GM21367 (cell line): ENCODE data around the gene SMIM41.

Experiments used
- ATAC-seq: cut with Tn5 transposase; IDR thresholded peaks from one replicate; pipeline ENCODE4 v1.9.1; 2021; ENCODE audit not compliant: unreplicated experiment

Gene SMIM41

DNA sequence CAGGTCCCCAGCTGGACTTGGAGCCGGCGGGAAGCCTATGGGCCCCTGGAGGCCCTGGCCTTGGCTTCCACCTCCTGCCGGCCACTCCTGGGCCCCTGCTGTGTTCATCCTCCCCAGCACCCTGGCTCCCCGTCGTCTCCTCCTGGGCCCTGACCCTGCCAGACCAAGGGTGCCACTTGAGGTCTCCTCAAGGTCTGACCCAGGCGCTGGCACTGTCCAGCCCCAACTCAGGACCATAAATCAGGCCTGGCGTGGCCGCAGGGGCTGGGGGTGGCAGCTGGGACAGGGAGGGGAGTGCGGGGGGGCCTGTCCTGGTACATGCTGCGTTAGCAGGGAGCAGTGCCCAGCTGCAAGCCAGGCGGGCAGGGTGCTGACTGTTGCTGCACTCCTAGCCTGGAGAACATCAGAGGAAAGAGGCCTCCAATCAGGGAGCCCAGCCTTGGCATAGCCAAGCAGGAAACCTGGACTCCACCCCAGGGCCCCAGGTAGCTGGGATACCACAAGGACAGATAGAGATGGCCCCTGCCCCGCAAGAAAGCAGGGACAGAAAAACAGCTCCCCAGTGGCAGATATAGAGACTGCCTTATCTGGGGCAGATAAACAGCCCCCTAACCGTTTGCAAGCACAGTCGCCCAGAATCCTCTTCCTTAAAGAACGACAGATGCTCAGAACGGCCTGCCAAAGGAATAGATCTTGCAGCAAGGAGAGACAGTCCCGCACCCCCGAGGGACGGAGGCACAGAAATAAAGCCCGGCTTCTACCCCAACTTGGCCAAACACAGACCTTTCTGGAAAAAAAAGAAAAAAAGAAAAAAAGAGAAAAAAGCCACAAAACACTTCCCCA, 16.2 kb upstream of the SMIM41 start:
- no peak for ATAC-seq

DNA sequence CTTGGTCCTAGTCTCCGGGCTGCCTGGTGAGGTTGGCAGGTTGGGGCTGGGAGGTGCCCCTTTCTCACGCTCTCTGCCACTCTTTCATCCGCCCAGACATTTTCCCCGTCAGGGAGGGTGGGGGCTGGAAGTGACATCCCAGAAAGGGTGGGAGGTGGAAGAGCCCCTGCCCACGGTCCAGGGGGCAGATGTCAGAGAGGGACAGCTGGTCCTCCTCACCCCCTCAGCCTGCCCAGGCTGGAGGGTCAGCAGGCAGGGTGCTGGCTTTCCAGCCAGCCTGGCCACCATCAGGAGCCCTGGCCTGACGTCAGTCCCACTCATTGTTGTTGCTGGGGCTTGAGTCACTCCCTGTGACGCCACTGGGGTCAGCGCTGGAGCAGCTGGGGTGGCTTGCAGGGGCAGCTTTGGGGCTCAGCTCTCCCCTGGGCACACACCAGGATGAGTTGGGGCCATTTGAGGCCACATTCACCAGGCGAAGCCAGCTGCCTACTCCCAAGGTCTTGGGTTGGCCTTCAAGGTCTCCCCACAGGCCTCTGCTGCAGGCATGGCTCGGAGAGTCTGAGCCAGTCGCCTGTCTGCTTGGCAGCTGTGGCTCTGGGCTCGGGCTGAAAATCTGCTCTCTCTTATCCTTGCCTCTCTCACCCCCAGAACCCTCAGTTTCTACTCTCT, 15.4 kb upstream of the SMIM41 start:
- ATAC-seq: no peak

DNA sequence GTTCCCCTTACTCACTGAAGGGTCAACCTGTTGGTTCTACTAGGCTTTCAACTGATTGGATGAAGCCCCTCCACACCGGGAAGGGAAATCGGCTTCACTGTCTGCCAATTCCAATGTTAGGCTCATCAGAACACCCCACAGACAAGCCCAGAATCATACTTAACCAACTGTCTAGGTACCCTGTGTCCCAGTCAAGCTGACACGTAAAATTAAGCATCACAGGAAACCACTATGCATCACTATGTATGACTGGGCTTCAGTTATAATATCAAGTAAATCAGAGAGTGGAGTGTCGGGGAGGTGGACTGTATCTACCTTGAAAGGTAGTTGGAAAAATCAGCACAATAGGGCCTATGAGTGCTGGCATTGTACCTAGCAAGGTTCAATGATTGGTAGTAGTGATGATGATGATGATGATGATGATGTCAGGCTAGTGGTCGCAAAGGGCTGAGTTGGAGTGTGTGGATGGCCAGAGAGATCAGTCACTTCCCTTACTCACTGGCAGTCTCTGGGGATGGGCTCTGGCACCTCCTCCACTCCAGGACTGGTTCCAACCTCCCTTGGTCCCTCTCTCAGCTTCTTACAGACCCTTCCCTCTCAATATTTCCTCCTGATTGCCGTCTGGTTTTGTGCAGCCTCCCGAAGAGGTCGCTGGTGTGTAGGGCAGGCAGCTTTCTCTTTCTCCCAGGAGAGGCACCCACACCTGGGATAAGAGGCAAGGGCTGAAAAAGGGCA, 13.0 kb upstream of the SMIM41 start:
- no peak for ATAC-seq

DNA sequence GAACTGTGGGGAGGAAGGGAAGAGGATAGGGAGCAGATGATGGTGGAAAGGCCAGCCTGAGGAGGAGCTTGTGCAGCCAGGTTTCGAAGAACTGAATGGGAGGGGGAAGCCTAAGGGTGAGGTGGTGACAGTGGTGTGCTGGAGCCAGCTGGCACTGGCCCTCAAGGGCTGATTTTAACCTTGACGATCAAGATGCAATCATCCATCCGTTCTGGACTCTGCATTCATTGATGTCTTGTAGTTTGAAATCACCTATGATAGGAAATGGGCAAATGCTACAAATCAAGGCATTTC, 12.5 kb upstream of the SMIM41 start:
- ATAC-seq: no peak

DNA sequence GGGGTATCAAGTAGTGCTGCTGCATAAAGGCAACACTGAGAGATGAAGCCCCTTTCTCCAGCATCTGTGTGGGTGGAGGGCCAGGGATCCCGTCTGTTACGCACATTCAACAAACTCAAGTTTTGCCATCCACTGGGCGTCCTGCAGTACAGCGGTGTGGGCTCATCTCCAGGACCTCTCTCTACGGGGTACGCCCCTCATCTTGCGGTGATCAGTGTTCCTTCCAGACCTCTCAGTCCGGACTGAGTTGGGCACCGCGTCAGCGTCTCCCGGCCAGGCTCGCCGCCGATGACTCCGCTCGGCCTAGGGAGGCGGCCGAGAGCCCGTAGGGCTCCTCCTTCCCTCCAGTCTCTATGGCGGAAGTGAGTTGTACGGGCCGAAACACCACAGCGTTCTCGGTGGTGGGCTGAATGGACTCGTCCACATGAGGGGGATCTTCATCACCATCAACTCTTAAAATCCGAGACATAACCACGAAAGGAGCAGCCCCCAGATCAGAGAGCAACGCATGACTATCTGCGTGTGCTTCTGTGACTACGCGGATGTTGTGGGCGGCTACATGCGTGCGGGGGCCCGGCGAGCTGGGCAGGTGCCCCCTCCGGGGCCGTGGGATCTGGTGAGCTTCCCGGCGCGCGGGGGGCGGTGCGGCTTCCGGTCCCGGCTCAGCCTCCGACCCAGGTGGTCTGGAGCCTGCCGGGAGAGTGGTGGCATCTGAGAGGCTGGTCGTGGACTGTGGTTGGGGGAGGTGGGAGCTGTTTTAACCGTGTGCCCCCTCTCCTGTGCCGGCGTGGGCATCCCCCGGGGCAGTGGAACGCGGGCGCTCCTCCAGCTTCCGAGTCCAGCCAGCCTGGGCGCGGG, 9.9 kb upstream of the SMIM41 start, which contains the start of gene ATG101:
Gene ATG101 (plus strand): TSS at position 652 of the 858 bp plus-strand sequence. CDS start 3,673 bp downstream, outside the sequence.
- ATAC-seq: peak; percentile 87

DNA sequence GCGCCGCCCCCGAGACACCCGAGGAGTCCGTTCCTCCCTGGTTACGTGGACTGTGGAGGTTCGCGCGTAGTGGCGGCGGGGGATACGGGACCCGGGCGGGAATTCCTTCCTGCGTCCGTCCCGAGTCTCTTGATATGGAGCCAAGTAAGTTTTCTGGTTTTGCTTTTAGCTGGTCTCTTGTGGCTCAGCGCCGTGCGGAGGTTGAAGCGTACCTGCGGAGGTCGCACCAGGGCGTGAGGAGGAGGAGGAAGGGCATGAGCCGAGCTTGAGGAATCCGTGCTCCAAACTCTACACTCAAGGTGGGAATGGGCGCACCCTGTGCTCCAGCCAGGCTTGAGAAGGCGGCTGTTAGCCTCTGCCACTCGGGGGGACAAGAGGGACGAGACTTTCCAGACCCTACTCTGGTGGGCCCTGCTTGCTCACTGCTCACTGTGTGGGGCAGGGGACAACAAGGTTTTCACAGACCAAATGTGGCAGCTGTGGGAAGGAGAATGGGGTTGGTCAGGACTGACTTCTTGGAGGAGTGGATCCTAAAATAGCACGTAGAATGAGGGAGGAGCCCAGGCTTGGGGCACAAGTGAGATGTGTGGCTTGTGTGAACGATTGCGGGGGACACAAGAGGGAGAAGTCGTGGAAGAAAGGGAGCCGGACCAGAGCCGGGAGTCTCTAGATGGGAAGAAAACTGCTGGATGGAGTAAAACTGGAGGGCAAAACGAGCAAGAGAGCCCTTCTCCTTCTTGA, 9.1 kb upstream of the SMIM41 start:
- peak; percentile 13 for ATAC-seq

DNA sequence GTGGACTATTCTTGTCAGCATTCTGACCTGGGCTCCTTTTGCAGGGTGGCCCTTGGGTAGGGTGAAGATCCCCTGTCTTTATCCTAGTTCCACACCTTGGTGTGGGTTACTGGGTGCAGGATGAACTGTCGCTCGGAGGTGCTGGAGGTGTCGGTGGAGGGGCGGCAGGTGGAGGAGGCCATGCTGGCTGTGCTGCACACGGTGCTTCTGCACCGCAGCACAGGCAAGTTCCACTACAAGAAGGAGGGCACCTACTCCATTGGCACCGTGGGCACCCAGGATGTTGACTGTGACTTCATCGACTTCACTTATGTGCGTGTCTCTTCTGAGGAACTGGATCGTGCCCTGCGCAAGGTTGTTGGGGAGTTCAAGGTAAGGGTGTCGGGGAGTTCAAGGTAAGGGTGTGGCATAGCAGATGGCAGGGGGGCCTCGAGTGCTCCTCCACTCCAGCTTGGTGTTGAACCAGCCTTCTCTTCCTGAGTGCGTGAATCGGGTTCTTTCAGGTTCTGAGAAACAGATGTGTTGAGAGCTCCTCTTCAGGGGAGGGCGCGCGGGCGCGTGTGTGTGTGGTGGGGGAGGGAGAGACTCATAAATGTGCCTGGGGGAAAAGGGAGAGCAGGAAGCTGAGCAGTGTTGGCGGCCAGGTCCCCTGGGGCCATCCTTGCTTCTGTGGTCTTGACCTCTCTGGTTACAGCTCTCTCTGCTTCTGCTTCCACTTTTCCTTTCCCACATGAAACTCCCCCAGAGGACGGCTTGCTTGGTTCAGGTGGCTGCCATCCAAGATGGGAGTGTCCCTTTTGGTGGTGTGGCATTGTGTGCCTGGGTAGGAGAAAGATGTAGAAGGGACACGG, 5.7 kb upstream of the SMIM41 start:
- ATAC-seq: no peak

DNA sequence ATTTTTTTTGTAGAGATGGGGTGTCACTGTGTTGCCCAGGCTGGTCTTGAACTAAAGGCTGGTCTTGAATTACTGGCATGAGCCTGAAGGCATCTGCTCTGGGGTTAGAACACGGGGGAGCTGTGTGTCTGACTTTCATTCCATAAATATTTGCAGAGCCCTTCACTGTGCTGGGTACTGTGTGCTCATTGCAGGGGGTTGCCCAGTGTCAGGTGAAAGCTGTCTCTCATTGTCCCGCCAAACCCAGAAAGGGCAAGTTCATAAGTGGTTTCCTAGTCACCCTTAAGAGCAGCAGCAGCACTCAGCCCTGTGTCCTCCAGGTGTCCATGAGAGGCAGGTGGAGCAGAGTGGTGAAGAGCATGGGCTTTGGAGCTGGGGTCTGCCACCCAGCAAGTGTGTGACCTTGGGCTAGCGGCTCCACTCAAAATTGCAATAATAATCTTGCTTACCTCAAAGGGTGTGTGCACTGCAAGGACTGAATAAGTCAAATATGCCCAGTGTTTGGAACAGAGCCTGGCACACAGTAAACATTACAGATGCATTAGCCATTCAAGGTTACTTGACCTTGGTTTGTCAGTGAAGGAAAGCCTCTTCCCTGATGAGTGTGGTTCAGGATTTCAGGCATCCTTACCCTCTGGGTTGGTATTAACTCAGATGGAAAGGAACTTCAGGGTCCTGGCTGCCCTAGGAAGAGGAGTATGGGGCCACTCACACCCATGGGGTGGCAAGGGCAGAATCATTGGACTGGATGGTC, 4.4 kb upstream of the SMIM41 start:
- ATAC-seq: no peak

DNA sequence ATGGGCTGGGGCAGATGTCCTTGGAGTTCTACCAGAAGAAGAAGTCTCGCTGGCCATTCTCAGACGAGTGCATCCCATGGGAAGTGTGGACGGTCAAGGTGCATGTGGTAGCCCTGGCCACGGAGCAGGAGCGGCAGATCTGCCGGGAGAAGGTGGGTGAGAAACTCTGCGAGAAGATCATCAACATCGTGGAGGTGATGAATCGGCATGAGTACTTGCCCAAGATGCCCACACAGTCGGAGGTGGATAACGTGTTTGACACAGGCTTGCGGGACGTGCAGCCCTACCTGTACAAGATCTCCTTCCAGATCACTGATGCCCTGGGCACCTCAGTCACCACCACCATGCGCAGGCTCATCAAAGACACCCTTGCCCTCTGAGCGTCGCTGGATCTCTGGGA, 2.7 kb upstream of the SMIM41 start:
- no peak for ATAC-seq

DNA sequence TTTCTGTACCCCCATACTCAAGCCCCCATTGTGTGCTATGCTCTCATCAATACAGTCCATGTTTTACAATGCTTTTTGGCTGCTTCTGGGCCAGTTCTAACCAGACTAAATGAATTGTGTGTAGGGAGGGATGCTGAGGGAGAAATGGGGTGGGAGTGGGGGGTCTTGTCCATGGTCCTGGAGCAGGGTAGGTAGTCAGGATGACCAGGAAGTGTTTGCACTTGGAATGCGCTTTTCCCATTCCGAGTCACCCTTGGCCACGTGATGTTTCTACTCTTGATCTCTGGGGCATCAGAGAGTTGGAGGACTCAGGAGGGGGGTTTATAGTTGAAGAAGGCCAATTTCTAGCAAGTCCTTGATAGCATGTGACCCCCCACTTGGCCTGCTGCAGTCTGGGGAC, 1.2 kb upstream of the SMIM41 start:
- no peak for ATAC-seq

DNA sequence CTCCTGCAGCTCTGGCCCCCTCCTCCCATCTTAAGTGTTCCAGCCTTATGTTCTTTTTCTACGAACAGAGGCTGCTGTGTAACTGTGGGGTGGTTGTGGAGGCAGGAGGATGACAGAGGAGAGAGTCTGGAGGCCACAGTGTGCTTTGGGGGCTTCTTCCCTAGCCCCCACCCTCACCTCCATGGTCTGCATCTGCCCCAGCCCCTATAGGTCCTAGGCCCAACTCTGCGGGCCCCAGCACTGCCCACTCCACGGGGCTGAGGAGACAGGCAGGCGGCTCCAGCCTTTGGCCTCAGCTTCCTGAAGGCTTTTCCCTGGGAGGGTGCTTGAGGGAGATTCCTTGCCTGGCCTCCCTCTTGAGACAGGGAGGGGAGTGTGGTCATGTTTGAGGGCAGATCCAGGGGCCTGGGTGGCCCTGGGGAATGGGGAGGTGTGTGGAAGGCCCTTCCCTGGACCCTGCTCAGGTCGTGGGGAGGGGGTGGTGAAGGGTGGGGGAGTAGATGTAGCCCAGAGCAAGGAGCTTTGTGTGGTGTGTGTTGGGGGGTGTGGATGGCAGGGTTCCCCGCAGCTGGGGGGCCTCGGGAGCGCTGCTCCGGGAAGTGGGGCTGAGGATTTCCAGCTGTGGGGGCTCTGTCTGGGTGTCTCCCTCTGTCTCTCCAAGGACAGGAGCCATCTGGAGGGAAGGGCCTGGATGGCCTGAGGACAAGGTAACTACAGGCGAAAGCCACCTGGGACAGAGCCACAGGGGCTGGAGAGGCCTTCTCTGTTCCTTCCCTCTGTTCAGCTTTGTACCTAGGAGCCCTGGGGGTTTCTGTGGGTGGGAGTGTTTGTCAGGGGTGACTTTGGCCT, 1.1 kb downstream of the SMIM41 start:
- no peak for ATAC-seq

DNA sequence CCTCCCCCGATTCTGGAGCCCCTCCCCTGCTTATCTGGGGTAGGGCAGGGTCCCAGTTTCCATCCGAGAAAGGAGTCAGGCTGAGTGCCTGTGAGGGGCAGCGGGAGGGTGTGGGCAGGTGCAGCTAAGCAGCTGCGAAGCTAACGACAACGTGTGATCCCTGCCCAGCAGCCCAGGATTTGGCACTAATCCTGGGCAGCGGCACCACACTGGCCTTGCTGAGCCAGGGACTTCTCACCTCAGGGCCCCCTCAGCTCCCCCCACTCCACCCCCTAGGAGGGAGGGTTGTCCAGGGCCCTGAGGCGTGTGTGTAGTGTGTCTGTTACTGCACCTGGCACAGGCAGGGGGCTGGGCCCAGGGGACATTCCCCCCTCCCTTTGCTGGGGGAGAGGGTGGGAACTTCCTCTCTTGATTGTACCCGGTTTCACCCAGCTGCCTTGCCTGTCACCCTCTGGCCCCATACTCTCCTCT, 1.8 kb downstream of the SMIM41 start:
- ATAC-seq: no peak

DNA sequence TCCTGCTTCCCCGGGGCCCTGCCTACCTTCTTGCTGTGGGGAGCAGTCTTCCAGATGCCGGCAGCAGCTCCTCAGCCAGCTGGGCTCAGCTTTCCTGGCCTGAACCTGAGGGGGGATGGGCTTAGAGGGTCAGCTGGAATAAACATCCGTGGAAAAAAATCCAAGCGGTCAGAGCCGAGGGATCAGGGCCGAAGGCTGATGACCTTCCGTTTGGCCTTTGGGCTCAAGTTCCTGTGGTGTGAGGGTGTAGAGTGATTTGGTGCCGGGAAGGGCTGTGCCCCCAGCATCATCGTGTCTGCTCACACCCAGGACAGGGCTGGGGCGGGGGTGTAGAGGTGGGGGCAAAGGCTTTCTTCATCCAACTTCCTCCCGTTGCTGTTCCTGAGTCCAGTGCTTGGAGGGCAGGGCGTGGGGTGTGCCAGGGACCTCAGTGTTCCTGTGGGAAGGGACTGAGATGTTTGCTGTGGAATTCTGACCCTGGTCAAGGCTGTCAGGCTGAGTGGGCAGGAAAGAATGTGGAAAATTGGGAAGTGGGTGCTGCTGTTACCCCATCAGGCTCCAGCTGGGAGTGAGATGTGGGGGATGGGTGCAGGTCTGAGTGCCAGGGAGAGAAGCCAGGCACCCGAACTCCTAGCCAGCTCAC, 2.6 kb downstream of the SMIM41 start:
- ATAC-seq: no peak

DNA sequence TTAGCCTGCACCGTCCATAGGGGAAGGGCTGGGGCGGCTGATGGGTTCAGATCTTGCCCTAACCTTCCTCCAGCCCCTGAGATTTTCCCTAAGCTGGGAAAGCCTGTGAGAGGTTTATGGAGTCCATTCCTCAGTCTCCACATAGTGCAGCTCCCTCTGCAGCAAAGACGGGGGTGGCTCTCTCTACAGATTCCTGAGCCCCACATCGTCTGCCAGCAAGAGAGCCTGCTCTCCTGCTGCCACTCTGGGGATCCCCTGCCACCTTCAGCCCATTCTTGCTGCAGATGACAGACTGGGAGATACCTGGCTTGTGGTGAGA, 3.1 kb downstream of the SMIM41 start:
- no peak for ATAC-seq

DNA sequence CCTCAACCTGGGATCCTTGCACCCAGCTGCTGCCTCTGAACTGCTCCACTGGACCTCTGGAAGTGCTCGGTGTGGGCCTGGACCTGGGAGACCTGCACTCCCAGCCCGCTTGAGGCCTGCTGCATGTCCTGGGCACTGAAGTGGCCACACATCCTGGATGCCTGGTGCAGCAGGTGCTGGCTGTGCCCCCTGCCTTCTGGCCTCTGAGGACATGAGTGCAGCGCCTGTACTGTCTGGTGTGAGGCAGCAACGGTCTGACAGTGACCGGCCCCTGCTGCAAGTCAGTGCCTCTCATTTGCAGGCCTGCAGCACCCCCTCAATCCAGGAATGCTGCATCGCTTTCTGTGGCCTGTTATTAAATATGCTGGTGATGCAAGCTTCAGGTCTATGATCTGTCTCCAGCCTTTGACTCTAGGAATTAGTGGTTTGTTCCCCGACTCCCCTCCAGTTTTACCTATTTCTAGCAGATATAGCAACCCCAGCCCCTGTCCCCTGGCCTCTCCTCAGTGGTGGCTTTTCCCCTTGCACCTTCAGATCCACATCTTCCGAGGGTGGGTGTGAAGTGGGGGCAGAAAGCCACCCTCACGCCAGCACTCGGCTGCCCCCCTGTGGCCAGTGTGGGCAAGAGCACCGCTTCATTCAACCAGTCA, 3.6 kb downstream of the SMIM41 start:
- ATAC-seq: no peak

DNA sequence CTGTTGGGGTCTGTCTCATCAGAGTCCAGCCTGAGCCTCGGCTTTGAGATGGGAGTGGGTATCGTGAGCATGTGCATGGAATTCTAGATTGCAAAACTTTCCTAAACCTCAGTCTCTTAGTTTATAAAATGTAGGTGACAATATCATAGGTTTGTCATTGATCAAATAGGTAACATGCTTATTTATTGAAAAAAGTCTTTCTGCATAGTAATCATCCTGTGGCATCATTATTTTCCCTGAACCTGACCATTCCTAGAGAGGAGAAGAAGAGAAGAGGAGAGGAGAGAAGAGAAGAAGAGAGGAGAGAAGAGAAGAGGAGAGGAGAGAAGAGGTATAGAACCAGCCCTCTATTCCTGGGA, 4.1 kb downstream of the SMIM41 start:
- no peak for ATAC-seq
